ENCODE results near the gene TNS3.

Gene TNS3

GRCh38 chr7:47368190-47368812 lies 213.6 kb downstream of the TNS3 start:
- DNase-seq (ENCODE audit: low read depth in 3 of 3), result no peak

- no peak for DNase-seq (ENCODE audit: low read depth in 3 of 3)
Measured at GRCh38 chr7:47367369-47367768, 214.5 kb downstream of the TNS3 start.

GRCh38 chr7:47366960-47367359 lies 215.0 kb downstream of the TNS3 start:
- DNase-seq (ENCODE audit: low read depth in 3 of 3), result no peak

GRCh38 chr7:47366211-47366610 lies 215.7 kb downstream of the TNS3 start:
- no peak for DNase-seq (ENCODE audit: low read depth in 3 of 3)

- DNase-seq (ENCODE audit: low read depth in 3 of 3), result no peak
Measured at GRCh38 chr7:47362984-47363383, 218.9 kb downstream of the TNS3 start.

GRCh38 chr7:47361746-47362215 lies 220.1 kb downstream of the TNS3 start:
- DNase-seq (ENCODE audit: low read depth in 3 of 3), result peak in 1 of 3 experiments; percentile 44

GRCh38 chr7:47361236-47361635 lies 220.7 kb downstream of the TNS3 start:
- DNase-seq (ENCODE audit: low read depth in 3 of 3), result no peak

- DNase-seq (ENCODE audit: low read depth in 3 of 3), result no peak
Measured at GRCh38 chr7:47360301-47360900, 221.5 kb downstream of the TNS3 start.

GRCh38 chr7:47358944-47359588 lies 222.8 kb downstream of the TNS3 start:
- DNase-seq (ENCODE audit: low read depth in 3 of 3), result no peak

- DNase-seq (ENCODE audit: low read depth in 3 of 3), result no peak
Measured at GRCh38 chr7:47358357-47358756, 223.6 kb downstream of the TNS3 start.

GRCh38 chr7:47357863-47358262 lies 224.0 kb downstream of the TNS3 start:
- DNase-seq (ENCODE audit: low read depth in 3 of 3), result no peak

GRCh38 chr7:47357361-47357760 lies 224.6 kb downstream of the TNS3 start:
- no peak for DNase-seq (ENCODE audit: low read depth in 3 of 3)

GRCh38 chr7:47356261-47356660 lies 225.7 kb downstream of the TNS3 start:
- DNase-seq (ENCODE audit: low read depth in 3 of 3), result no peak

GRCh38 chr7:47355684-47356083 lies 226.2 kb downstream of the TNS3 start:
- DNase-seq (ENCODE audit: low read depth in 3 of 3), result no peak

- DNase-seq (ENCODE audit: low read depth in 3 of 3), result no peak
Measured at GRCh38 chr7:47354831-47355541, 226.9 kb downstream of the TNS3 start.

- no peak for DNase-seq (ENCODE audit: low read depth in 3 of 3)
Measured at GRCh38 chr7:47354071-47354470, 227.8 kb downstream of the TNS3 start.

- no peak for DNase-seq (ENCODE audit: low read depth in 3 of 3)
Measured at GRCh38 chr7:47352394-47352968, 229.4 kb downstream of the TNS3 start.

GRCh38 chr7:47351233-47352154 lies 230.4 kb downstream of the TNS3 start:
- no peak for DNase-seq (ENCODE audit: low read depth in 3 of 3)

GRCh38 chr7:47350425-47350824 lies 231.5 kb downstream of the TNS3 start:
- DNase-seq (ENCODE audit: low read depth in 3 of 3), result no peak

GRCh38 chr7:47349401-47349800 lies 232.5 kb downstream of the TNS3 start:
- no peak for DNase-seq (ENCODE audit: low read depth in 3 of 3)

GRCh38 chr7:47347816-47348385 lies 234.0 kb downstream of the TNS3 start:
- DNase-seq (ENCODE audit: low read depth in 3 of 3), result no peak

Measured in stimulated activated CD4-positive, alpha-beta T cell treated with anti-CD3 and anti-CD28 coated beads, TNF-alpha, amount 100 ng/mL, for 24 hours (primary cell).